Stomach smooth muscle (tissue), 2 donors: ENCODE data around the gene ATP1A4.

ENCODE experiments used
- H3K27ac ChIP-seq: one replicate; pipeline ENCODE4 v1.7.0; 2013; ENCODE audit warnings: mild to moderate bottlenecking, low read length, inconsistent platforms
- H3K27me3 ChIP-seq, 2 donors: one replicate each; pipeline ENCODE4 v1.7.0; 2013; ENCODE audit warnings: low read length in 2 of 2; ENCODE audit not compliant: insufficient read depth in 2 of 2, control insufficient read depth in 1 of 2
- H3K36me3 ChIP-seq, 2 donors: one replicate each; pipeline ENCODE4 v1.7.0; 2013; ENCODE audit warnings: low read length in 2 of 2; ENCODE audit not compliant: control insufficient read depth in 2 of 2, insufficient read depth in 2 of 2
- H3K4me1 ChIP-seq: one replicate; pipeline ENCODE4 v1.7.0; 2013; ENCODE audit warnings: low read length; ENCODE audit not compliant: control insufficient read depth, insufficient read depth
- H3K4me3 ChIP-seq, 2 donors: one replicate each; pipeline ENCODE4 v1.7.0; 2013; ENCODE audit warnings: low read length in 2 of 2
- H3K9ac ChIP-seq, 2 donors: one replicate each; pipeline ENCODE4 v1.7.0; 2013; ENCODE audit warnings: low read length in 2 of 2, mild to moderate bottlenecking in 1 of 2
- H3K9me3 ChIP-seq, 2 donors: one replicate each; pipeline ENCODE4 v1.7.0; 2013; ENCODE audit warnings: low read length in 2 of 2; ENCODE audit not compliant: control insufficient read depth in 2 of 2
- donor health status: healthy.
- donor health status: Pancreatic carcinoma.

Gene ATP1A4

GRCh38 chr1:160130939-160131338 is 20.5 kb upstream of the ATP1A4 start:
- Histone ChIP-seq H3K4me1 (peaks cover 32% of the 10 kb centered on the region), H3K36me3 (peaks cover 68 to 74% of the 10 kb centered on the region in 2 donors), H3K27ac (peak overlapping the region; percentile 49), H3K9ac (no peak overlapping the region), H3K9me3 (no peaks in the 10 kb centered on the region), H3K4me3 (no peak overlapping the region), H3K27me3 (no peaks in the 10 kb centered on the region)

GRCh38 chr1:160131803-160132565 is 19.4 kb upstream of the ATP1A4 start:
- Histone ChIP-seq H3K27me3 (no peaks in the 10 kb centered on the region), H3K9ac (no peak overlapping the region), H3K27ac (peak overlapping the region; percentile 49), H3K4me3 (no peak overlapping the region), H3K36me3 (peaks cover 77% of the 10 kb centered on the region in 2 donors), H3K9me3 (no peaks in the 10 kb centered on the region), H3K4me1 (peaks cover 32% of the 10 kb centered on the region)

- no peak overlapping the region for H3K4me3 ChIP-seq
- H3K9me3 ChIP-seq = no peaks in the 10 kb centered on the region
- peak overlapping the region; percentile 6 for H3K27ac ChIP-seq
- H3K36me3 ChIP-seq = peaks cover 62 to 65% of the 10 kb centered on the region in 2 donors
- peaks cover 25% of the 10 kb centered on the region for H3K4me1 ChIP-seq
- no peaks in the 10 kb centered on the region for H3K27me3 ChIP-seq
- no peak overlapping the region for H3K9ac ChIP-seq
These were observed 17.2 kb upstream of the ATP1A4 start for GRCh38 chr1:160133990-160134770.

GRCh38 chr1:160134791-160135572 is 16.4 kb upstream of the ATP1A4 start:
- Histone ChIP-seq H3K9ac (no peak overlapping the region), H3K27me3 (no peaks in the 10 kb centered on the region), H3K9me3 (no peaks in the 10 kb centered on the region), H3K27ac (peak overlapping the region; percentile 6), H3K4me3 (no peak overlapping the region), H3K4me1 (peaks cover 25% of the 10 kb centered on the region), H3K36me3 (peaks cover 62 to 66% of the 10 kb centered on the region in 2 donors)

GRCh38 chr1:160136121-160136925 is 15.1 kb upstream of the ATP1A4 start:
- no peaks in the 10 kb centered on the region for H3K9me3 ChIP-seq
- H3K36me3 ChIP-seq = peaks cover 59 to 60% of the 10 kb centered on the region in 2 donors
- no peak overlapping the region for H3K27ac ChIP-seq
- H3K9ac ChIP-seq = no peak overlapping the region
- no peaks in the 10 kb centered on the region for H3K27me3 ChIP-seq
- no peak overlapping the region for H3K4me3 ChIP-seq
- peaks cover 13% of the 10 kb centered on the region for H3K4me1 ChIP-seq

- H3K27me3 ChIP-seq = no peaks in the 10 kb centered on the region
- H3K9me3 ChIP-seq = no peaks in the 10 kb centered on the region
- H3K9ac ChIP-seq = no peak overlapping the region
- peaks cover 58 to 64% of the 10 kb centered on the region in 2 donors for H3K36me3 ChIP-seq
- peaks cover 9% of the 10 kb centered on the region for H3K4me1 ChIP-seq
- H3K27ac ChIP-seq = peak overlapping the region; percentile 53
- H3K4me3 ChIP-seq = no peak overlapping the region
These were observed 14.5 kb upstream of the ATP1A4 start for GRCh38 chr1:160136926-160137200.

- peak overlapping the region; percentile 53 for H3K27ac ChIP-seq
- H3K27me3 ChIP-seq = no peaks in the 10 kb centered on the region
- H3K36me3 ChIP-seq = peaks cover 60 to 65% of the 10 kb centered on the region in 2 donors
- no peak overlapping the region for H3K9ac ChIP-seq
- no peaks in the 10 kb centered on the region for H3K9me3 ChIP-seq
- no peak overlapping the region for H3K4me3 ChIP-seq
- H3K4me1 ChIP-seq = peaks cover 4% of the 10 kb centered on the region
These were observed 14.1 kb upstream of the ATP1A4 start for GRCh38 chr1:160137216-160137862.

GRCh38 chr1:160139840-160140239 is 11.6 kb upstream of the ATP1A4 start:
- Histone ChIP-seq H3K9ac (no peak overlapping the region), H3K36me3 (peaks cover 44 to 45% of the 10 kb centered on the region in 2 donors), H3K4me1 (peaks cover 4% of the 10 kb centered on the region), H3K27ac (no peak overlapping the region), H3K4me3 (no peak overlapping the region), H3K27me3 (no peaks in the 10 kb centered on the region), H3K9me3 (no peaks in the 10 kb centered on the region)

GRCh38 chr1:160143695-160144094 is 7.7 kb upstream of the ATP1A4 start:
- H3K27ac ChIP-seq = no peak overlapping the region
- peaks cover 24 to 25% of the 10 kb centered on the region in 2 donors for H3K36me3 ChIP-seq
- no peak overlapping the region for H3K9ac ChIP-seq
- no peaks in the 10 kb centered on the region for H3K4me1 ChIP-seq
- H3K4me3 ChIP-seq = no peak overlapping the region
- no peaks in the 10 kb centered on the region for H3K9me3 ChIP-seq
- H3K27me3 ChIP-seq = no peaks in the 10 kb centered on the region

- H3K36me3 ChIP-seq = peaks cover 13 to 14% of the 10 kb centered on the region in 2 donors
- H3K9me3 ChIP-seq = no peaks in the 10 kb centered on the region
- no peak overlapping the region for H3K27ac ChIP-seq
- no peaks in the 10 kb centered on the region for H3K27me3 ChIP-seq
- H3K4me1 ChIP-seq = no peaks in the 10 kb centered on the region
- H3K4me3 ChIP-seq = no peak overlapping the region
- no peak overlapping the region for H3K9ac ChIP-seq
These were observed 6.5 kb upstream of the ATP1A4 start for GRCh38 chr1:160144921-160145320.
